Measurements from ENCODE around the gene SORCS2. TPM values are rescaled to one million over a fixed set of nuclear protein-coding genes. Genes with fewer than 3 reads are reported as not detected.

Gene SORCS2
- total and polyA plus RNA-seq, 2 of the 13 experiments (the other 11 are each of a cell fraction or from before 2014, with no cell fraction given), result 0.82 to 1.0 TPM

- TF ChIP-seq CREB1 (IDR thresholded peaks at IDR 0.05) (peak; percentile 89), CREB1 (CRISPR knock-in tag; IDR thresholded peaks at IDR 0.05) (no peak), ARID3A (IDR thresholded peaks at IDR 0.05; ENCODE audit: low read depth, low read length) (no peak), ZNF546 (CRISPR knock-in tag; conservative IDR thresholded peaks at IDR 0.05) (no peak), ATF7 (IDR thresholded peaks at IDR 0.05) (peak; percentile 42), ATF7 (CRISPR knock-in tag; IDR thresholded peaks at IDR 0.05) (no peak)
Measured at GRCh38 chr4:7439699-7440098, 247.4 kb downstream of the SORCS2 start (continued).

GRCh38 chr4:7441201-7441600, 248.9 kb downstream of the SORCS2 start:
- CTCF ChIA-PET (ENCODE audit: low intra/inter-chr PET ratio, low total read pairs), result no interaction called here
- H3K4me1 ChIP-seq (ENCODE audit: insufficient read depth, low read length), result peaks cover 5% of the 10 kb centered on the region
- intact Hi-C loops (cut with micrococcal nuclease; ENCODE audit: unreplicated experiment) (no loop called here), in situ Hi-C loops (cut with HindIII; ENCODE audit: extremely low pct_ligation_motif_present, low pct_unique_long_range_greater_than_20kb) (no loop called here)
- no peak overlapping the region for H3K27ac ChIP-seq (ENCODE audit: extremely low read length, insufficient read depth, low read length)
- no peaks in the 10 kb centered on the region for H4K20me1 ChIP-seq (ENCODE audit: insufficient read depth, low read length)
- ATAC-seq (no peak; the same call in 2 of the 3 replicates), DNase-seq (ENCODE audit: low spot score) (no peak), FAIRE-seq (no peak)
- H3K79me2 ChIP-seq (ENCODE audit: insufficient read depth, low read length), result no peaks in the 10 kb centered on the region
- no peak overlapping the region for H3K4me3 ChIP-seq (replicated peaks in 1 of 3; ENCODE audit: insufficient read depth in 1 of 3, low read depth in 2 of 3, low read length in 3 of 3)
- H3K36me3 ChIP-seq (replicated peaks in 1 of 2; ENCODE audit: control insufficient read depth in 1 of 2, insufficient read depth in 2 of 2, low read length in 2 of 2), result no peaks in the 10 kb centered on the region
- peaks cover 0 to 3% of the 10 kb centered on the region in 2 experiments; a peak in 2 of 5 replicates for H3K27me3 ChIP-seq (ENCODE audit: control insufficient read depth in 1 of 2, insufficient read depth in 2 of 2, low read length in 2 of 2)
- WGBS (ENCODE audit: low lambda C conversion rate), result 54% methylated on average over 3 of the region's 7 CpGs
- H3K9me3 ChIP-seq (ENCODE audit: low read length), result no peaks in the 10 kb centered on the region
- H2AFZ ChIP-seq (ENCODE audit: low read length), result no peak overlapping the region
- no TSS peak for BruUV-seq (replicated peaks)
- H3K4me2 ChIP-seq (ENCODE audit: low read depth, low read length), result no peak overlapping the region
- POLR2A ChIA-PET, result no interaction called here
- H3K9ac ChIP-seq (ENCODE audit: insufficient read depth, low read depth, low read length), result no peak overlapping the region
- no peak for TF ChIP-seq ARID3A (IDR thresholded peaks at IDR 0.05; ENCODE audit: low read depth, low read length)
- no peak for TF ChIP-seq RCOR2 (CRISPR knock-in tag; IDR thresholded peaks at IDR 0.05)
- no peak for TF ChIP-seq PPARG (CRISPR knock-in tag; conservative IDR thresholded peaks at IDR 0.05)
- TF ChIP-seq AGO1 (IDR thresholded peaks at IDR 0.05; ENCODE audit: low read depth, low read length, poor library complexity, severe bottlenecking), result no peak
- TF ChIP-seq SNAI1 (CRISPR knock-in tag; IDR thresholded peaks at IDR 0.05; ENCODE audit: borderline replicate concordance), result no peak
- no peak for TF ChIP-seq ZNF121 (CRISPR knock-in tag; IDR thresholded peaks at IDR 0.05)
- no peak for TF ChIP-seq ZNF225 (CRISPR knock-in tag; IDR thresholded peaks at IDR 0.05)
